Fibroblast of pulmonary artery (primary cell): ENCODE results near the gene TFPT.

Experiments used
- DNase-seq: peaks from one replicate; pipeline ENCODE4 v3.0.0-alpha.2; 2010; ENCODE audit warnings: low read depth
- H3K4me3 ChIP-seq: replicated peaks from 2 replicates; pipeline ENCODE4 v1.5.1; 2011; ENCODE audit warnings: low read depth, mild to moderate bottlenecking, control low read depth, low read length, moderate library complexity
- TF ChIP-seq, protein P1 (sequence below): IDR thresholded peaks from 2 replicates; pipeline ENCODE4 v1.5.1; 2011; ENCODE audit warnings: mild to moderate bottlenecking, control low read depth, low read length, inconsistent platforms; ENCODE audit errors: missing control alignments

Gene TFPT

DNA sequence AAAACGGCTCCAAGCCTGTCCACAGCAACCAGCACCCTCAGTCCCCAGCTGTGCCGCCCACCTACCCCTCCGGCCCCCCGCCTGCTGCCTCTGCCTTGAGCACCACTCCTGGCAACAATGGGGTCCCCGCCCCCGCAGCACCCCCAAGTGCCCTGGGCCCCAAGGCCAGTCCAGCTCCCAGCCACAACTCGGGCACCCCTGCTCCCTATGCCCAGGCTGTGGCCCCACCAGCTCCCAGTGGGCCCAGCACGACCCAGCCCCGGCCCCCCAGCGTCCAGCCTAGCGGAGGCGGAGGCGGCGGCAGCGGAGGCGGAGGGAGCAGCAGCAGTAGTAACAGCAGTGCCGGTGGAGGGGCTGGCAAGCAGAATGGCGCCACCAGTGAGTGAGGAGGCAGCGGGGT lies 32.7 kb upstream of the TFPT start:
- TF ChIP-seq, protein P1, sequence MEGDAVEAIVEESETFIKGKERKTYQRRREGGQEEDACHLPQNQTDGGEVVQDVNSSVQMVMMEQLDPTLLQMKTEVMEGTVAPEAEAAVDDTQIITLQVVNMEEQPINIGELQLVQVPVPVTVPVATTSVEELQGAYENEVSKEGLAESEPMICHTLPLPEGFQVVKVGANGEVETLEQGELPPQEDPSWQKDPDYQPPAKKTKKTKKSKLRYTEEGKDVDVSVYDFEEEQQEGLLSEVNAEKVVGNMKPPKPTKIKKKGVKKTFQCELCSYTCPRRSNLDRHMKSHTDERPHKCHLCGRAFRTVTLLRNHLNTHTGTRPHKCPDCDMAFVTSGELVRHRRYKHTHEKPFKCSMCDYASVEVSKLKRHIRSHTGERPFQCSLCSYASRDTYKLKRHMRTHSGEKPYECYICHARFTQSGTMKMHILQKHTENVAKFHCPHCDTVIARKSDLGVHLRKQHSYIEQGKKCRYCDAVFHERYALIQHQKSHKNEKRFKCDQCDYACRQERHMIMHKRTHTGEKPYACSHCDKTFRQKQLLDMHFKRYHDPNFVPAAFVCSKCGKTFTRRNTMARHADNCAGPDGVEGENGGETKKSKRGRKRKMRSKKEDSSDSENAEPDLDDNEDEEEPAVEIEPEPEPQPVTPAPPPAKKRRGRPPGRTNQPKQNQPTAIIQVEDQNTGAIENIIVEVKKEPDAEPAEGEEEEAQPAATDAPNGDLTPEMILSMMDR, result no peak
- H3K4me3 ChIP-seq, result no peak overlapping the region
- no peak for DNase-seq

DNA sequence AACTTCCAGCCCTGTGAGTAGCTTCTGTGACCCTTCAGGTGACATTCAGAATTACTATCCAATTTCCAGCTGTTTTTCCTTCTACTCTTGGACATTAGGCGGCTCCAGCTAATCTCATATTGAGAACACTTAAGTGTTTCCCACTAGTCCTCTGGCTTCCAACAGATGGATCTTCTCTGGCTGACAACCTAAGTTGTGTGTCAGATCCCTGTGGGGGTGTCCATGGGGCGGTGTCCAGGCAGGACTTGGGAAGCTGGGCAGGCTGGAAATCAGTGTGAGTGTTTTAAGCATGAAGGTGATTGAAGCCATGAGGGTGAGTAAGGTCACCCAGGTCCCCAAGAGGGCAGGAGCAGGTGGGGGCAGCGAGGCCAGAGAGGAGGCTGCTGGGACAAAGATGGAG lies 32.2 kb upstream of the TFPT start:
- TF ChIP-seq, protein P1, result no peak
- peak; percentile 41 for DNase-seq
- H3K4me3 ChIP-seq, result no peak overlapping the region

DNA sequence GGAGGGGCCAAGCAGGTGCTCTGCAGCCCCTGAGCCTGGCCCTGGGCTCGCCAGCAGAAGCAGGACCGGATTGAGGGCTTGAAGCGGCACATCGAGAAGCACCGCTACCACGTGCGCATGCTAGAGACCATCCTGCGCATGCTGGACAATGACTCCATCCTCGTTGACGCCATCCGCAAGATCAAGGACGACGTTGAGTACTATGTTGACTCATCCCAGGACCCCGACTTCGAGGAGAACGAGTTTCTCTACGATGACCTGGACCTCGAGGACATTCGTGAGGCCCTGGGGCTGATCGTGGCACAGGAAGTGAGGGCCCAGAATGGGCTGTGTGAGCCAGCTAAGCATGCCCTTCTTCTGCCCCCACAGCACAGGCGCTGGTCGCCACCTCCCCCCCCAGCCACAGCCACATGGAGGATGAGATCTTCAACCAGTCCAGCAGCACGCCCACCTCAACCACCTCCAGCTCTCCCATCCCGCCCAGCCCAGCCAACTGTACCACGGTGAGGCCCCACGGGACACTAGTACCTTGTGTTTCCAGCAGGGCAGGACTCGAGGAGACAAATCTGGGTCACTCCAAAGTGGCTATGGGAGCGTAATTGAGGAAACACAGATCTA lies 30.2 kb upstream of the TFPT start:
- no peak for DNase-seq
- TF ChIP-seq, protein P1, result no peak
- no peak overlapping the region for H3K4me3 ChIP-seq

DNA sequence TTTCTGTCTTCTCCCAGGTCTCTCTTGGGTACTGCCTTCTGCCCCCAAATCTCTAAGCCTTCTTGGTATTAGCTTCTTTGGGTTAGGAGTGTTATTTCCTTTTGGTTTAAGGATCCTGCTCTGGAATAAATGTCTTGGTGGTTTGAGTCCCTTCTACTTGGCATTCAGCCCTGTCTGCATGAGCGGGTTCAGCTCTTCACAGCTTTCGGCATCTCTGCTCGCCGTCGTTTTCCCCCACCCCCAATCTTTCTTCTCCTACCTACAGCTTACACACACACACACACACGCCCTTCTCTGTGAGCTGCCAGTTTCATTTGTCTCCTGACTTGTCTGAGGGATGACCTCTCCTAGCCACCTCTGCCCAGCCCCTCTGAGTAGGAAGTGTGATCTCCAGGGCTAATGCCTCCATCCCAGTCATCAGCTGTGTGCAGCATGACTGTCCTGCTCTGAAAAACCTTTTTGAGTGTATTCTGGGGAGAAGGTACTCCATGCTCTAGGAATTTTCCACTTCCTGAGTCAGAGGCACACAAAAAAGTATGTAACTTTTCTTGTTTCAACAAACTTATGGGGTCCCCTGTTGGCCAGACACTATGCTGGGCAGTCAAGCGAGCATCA lies 26.8 kb upstream of the TFPT start:
- H3K4me3 ChIP-seq, result no peak overlapping the region
- TF ChIP-seq, protein P1, result no peak
- no peak for DNase-seq

DNA sequence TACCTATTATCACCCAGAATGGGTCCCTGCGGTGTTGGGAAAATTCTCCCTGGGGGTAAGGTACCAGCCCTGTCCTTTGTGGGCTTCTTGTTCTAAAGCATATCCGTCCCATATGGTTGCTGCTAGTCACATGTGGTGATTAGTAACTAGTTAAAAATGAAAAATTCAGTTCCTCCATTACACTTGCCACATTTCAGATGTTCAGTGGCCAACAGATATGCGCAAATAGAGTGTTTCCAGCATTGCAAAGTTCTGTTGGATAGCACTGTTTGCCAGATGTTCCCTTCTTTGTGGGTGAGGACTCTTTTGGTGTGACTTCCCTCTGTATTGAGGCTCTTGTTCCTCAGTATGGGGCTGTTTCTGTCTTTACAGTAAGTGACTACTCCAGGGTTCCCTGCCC lies 25.9 kb upstream of the TFPT start:
- H3K4me3 ChIP-seq, result no peak overlapping the region
- TF ChIP-seq, protein P1, result no peak
- DNase-seq, result no peak

DNA sequence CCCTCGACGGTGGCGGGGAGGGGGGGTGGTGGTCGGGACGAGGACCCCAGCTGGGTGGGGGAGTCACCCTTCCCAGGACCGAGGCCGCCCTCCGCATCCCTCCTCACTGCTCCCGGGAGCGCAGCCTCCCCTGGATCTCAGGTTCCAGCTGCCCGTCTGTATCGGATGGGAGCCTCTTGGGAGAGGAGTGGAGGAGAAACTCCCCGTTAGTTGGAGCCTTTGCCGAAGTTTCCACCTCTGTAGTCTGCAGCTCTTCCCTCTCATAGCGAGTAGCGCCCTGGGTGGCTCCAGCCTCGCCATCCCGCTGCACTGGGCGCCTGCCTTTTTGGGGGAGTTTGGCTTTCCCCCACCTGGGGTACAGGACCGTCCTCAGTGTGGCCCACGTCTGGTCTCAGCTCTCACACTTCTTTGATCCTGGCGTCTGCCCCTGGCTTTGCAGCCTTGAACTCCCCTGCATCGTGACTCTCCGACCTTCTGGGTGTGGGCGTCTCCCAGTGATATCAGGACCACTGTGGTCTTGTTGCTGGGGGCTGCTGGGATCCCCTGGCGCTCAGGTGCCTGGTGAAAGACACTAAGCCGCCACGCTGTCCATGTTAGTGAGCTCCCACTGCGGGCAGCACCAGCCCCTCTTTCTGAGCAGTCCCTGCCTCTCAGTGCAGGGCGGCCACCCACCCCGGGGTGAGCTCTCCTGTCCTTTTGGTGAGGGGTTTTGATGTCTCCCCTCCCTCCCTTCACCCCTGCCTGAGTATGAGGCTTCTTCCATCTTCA lies 23.2 kb upstream of the TFPT start:
- TF ChIP-seq, protein P1, result no peak
- no peak for DNase-seq
- H3K4me3 ChIP-seq, result peak overlapping the region; percentile 84
